Vagina (tissue), 2 donors: ENCODE measurements around the gene ERC2.

Source experiments
- CTCF ChIP-seq, 3 experiments: fragments of 450-650 bp in 2 of 3; fragments of 200-600 bp in 1 of 3; sonication (generic) in 1 of 3; IDR thresholded peaks; one replicate each; pipeline ENCODE4 v1.5.1; 2017 to 2019; ENCODE audit warnings: antibody characterized with exemption in 3 of 3, mild to moderate bottlenecking in 2 of 3, moderate library complexity in 2 of 3
- POLR2A ChIP-seq, 2 donors: fragments of 450-650 bp; IDR thresholded peaks; one replicate each; pipeline ENCODE4 v1.6.1; 2017; ENCODE audit warnings: antibody characterized with exemption in 2 of 2, mild to moderate bottlenecking in 2 of 2, moderate library complexity in 2 of 2

GRCh38 chr3:55554634-55555425 lies 913.4 kb downstream of the ERC2 start:
- no peak for TF ChIP-seq CTCF (IDR thresholded peaks at IDR 0.05)
- TF ChIP-seq POLR2A (IDR thresholded peaks at IDR 0.05), result no peak
